ENCODE data around the gene ADCY9.

ADCY9 gene

DNA sequence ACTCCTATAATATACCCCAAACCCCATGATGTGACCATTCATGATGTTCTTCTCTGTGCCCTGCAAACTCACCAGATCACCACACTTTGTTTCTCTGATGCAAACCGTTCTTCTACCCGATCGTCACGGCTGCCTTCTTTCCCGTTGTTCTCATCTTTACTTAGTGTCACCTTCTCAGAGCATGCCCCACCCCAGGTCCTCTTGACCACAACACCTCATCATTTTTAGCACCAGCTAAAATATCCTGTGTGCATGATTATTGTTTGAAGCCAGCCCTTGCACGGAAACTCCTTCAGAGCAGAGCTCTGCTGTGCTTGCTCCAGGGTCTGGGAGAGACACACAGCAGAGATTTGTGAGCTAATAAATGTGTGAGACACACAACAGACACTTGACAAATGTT is 196.8 kb downstream of the ADCY9 start:
- in situ Hi-C loops (cut with HindIII; ENCODE audit: low pct_ligation_motif_present, low sequenced_read_pairs) = no loop called here
- no peaks in the 10 kb centered on the region for H3K36me3 ChIP-seq (replicated peaks)
- no peak overlapping the region for H3K27ac ChIP-seq
- no peak overlapping the region for H3K4me3 ChIP-seq (ENCODE audit: low read depth, low read length)
- no peak for DNase-seq
- no peaks in the 10 kb centered on the region for H3K27me3 ChIP-seq (replicated peaks)
- TF ChIP-seq, protein P1, sequence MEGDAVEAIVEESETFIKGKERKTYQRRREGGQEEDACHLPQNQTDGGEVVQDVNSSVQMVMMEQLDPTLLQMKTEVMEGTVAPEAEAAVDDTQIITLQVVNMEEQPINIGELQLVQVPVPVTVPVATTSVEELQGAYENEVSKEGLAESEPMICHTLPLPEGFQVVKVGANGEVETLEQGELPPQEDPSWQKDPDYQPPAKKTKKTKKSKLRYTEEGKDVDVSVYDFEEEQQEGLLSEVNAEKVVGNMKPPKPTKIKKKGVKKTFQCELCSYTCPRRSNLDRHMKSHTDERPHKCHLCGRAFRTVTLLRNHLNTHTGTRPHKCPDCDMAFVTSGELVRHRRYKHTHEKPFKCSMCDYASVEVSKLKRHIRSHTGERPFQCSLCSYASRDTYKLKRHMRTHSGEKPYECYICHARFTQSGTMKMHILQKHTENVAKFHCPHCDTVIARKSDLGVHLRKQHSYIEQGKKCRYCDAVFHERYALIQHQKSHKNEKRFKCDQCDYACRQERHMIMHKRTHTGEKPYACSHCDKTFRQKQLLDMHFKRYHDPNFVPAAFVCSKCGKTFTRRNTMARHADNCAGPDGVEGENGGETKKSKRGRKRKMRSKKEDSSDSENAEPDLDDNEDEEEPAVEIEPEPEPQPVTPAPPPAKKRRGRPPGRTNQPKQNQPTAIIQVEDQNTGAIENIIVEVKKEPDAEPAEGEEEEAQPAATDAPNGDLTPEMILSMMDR (IDR thresholded peaks at IDR 0.05; ENCODE audit: low read depth, low read length, missing control alignments) = no peak

DNA sequence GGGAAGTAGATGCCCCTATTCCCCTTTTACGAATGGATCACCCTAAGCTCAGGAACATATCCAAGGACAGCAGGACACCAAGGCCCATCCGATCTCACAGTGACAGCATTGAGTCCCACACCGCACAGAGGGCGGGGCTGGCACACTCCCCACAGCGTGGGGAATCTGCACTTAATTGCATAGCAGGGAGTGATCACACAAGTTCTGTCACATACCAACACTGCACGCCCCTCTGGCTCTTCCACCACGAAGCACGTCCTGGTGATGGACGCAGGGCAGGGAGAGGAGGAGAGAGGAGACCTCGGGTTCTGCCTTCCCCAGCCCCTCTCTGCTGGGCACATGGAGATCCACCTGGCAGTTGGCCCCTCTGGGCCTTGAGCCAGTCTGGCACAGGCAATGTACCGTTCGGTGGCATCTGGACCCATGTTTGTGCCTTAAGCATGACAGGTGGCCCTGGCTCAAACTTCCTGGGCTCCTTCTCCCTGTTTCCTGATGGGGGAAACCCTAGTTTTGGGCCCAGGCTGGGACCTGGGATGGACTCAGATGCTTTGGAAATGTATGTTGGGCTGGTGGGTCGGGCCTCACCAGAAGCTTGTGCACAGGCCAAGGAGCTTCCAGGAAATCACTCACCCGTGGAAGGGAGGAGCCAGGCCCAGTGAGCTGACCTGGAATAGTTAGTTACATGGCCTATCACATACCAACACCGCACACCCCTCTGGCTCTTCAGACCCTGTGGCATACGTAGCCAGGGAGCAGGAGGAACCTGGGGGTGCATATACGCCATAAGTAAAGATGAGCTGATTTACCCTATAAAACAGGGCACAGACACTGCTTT is 200.6 kb downstream of the ADCY9 start:
- Histone ChIP-seq H3K27me3 (replicated peaks) (no peaks in the 10 kb centered on the region), H3K4me3 (ENCODE audit: low read depth, low read length) (no peak overlapping the region), H3K36me3 (replicated peaks) (no peaks in the 10 kb centered on the region), H3K27ac (no peak overlapping the region)
- DNase-seq = no peak
- TF ChIP-seq, protein P1 (IDR thresholded peaks at IDR 0.05; ENCODE audit: low read depth, low read length, missing control alignments) = no peak
- in situ Hi-C loops (cut with HindIII; ENCODE audit: low pct_ligation_motif_present, low sequenced_read_pairs) = no loop called here

DNA sequence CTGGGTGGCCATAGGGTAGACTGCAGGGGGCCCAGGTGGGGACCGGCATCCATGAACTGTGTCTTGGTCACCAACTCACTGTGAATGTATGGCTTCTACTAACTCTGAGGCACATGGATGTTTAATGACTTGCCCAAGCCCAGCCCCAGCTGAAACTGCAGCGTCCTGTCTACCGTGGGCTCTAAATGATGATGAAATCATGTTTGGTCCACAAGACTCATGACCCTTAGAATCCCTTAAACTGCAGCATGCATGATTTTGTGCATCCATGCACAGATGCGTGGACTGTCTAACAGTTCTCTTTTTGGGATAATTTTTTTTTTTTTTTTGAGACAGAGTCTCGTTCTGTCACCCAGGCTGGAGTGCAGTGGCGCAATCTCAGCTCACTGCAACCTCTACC is 203.3 kb downstream of the ADCY9 start:
- in situ Hi-C loops (cut with HindIII; ENCODE audit: low pct_ligation_motif_present, low sequenced_read_pairs) = no loop called here
- Histone ChIP-seq H3K4me3 (ENCODE audit: low read depth, low read length) (no peak overlapping the region), H3K27me3 (replicated peaks) (no peaks in the 10 kb centered on the region), H3K27ac (no peak overlapping the region), H3K36me3 (replicated peaks) (no peaks in the 10 kb centered on the region)
- no peak for DNase-seq
- TF ChIP-seq, protein P1 (IDR thresholded peaks at IDR 0.05; ENCODE audit: low read depth, low read length, missing control alignments) = no peak

Data from brain microvascular endothelial cell (primary cell).